SU-DHL-6 (cell line): ENCODE data around the gene CDHR2.

Source experiments
- H2AFZ ChIP-seq: fragments of 200-600 bp; sonication (generic); 2 replicates; pipeline ENCODE4 v1.6.1; 2014; ENCODE audit warnings: low read depth, mild to moderate bottlenecking, moderate library complexity, mixed read lengths, antibody characterized with exemption, low read length; ENCODE audit not compliant: severe bottlenecking
- H3F3A ChIP-seq: fragments of 200-600 bp; shearing (Covaris generic); 2 replicates; pipeline ENCODE4 v1.6.0; 2016; ENCODE audit warnings: antibody characterized with exemption, mild to moderate bottlenecking; ENCODE audit not compliant: insufficient read depth
- H3K27ac ChIP-seq: fragments of 200-600 bp; sonication (generic); 2 replicates; pipeline ENCODE4 v1.5.1; 2016; ENCODE audit warnings: low read depth, mild to moderate bottlenecking, low read length, moderate library complexity, mixed read lengths
- H3K27me3 ChIP-seq: fragments of 200-600 bp; sonication (generic), shearing (Covaris generic); 2 replicates; pipeline ENCODE4 v1.6.0; 2014; ENCODE audit warnings: mild to moderate bottlenecking, low read length
- H3K36me3 ChIP-seq: fragments of 200-600 bp; sonication (generic); 2 replicates; pipeline ENCODE4 v1.6.1; 2014; ENCODE audit warnings: mild to moderate bottlenecking, low read length, mixed read lengths
- H3K4me2 ChIP-seq: fragments of 300-600, 200-600 bp; shearing (Covaris generic), sonication (generic); 2 replicates; pipeline ENCODE4 v1.6.0; 2014; ENCODE audit warnings: low read length, low read depth, mild to moderate bottlenecking; ENCODE audit not compliant: poor library complexity, severe bottlenecking
- H3K4me3 ChIP-seq: fragments of 200-600 bp; sonication (generic); 2 replicates; pipeline ENCODE4 v1.5.1; 2014; ENCODE audit warnings: antibody characterized with exemption, low read length, mild to moderate bottlenecking, mixed read lengths; ENCODE audit not compliant: insufficient read depth, poor library complexity, severe bottlenecking
- H3K79me2 ChIP-seq: fragments of 200-600 bp; sonication (generic); 2 replicates; pipeline ENCODE4 v1.6.1; 2014; ENCODE audit warnings: mild to moderate bottlenecking, low read length, moderate library complexity; ENCODE audit not compliant: insufficient read depth
- H3K9ac ChIP-seq: fragments of 200-600 bp; sonication (generic); 2 replicates; pipeline ENCODE4 v1.7.0; 2014; ENCODE audit warnings: mild to moderate bottlenecking, low read length
- H3K9me2 ChIP-seq: fragments of 200-600 bp; sonication (generic); replicated peaks from 2 replicates; pipeline ENCODE4 v1.6.1; 2014; ENCODE audit warnings: low read length; ENCODE audit not compliant: insufficient read depth
- H3K9me3 ChIP-seq: fragments of 200-600 bp; sonication (generic); 2 replicates; pipeline ENCODE4 v1.6.1; 2014; ENCODE audit warnings: low read length, mixed read lengths; ENCODE audit not compliant: insufficient read depth
- H4K20me1 ChIP-seq: fragments of 200-600 bp; sonication (generic); 2 replicates; pipeline ENCODE4 v1.6.1; 2014; ENCODE audit warnings: low read depth, mild to moderate bottlenecking, antibody characterized with exemption, low read length, moderate library complexity, mixed read lengths
- EZH2phosphoT487 ChIP-seq: fragments of 200-600 bp; sonication (generic), shearing (Covaris generic); conservative IDR thresholded peaks from 2 replicates; pipeline ENCODE4 v1.6.1; 2018; ENCODE audit warnings: mild to moderate bottlenecking, antibody characterized with exemption, low read length, moderate library complexity, mixed read lengths
- TF ChIP-seq, protein P1 (sequence below): fragments of 200-600 bp; sonication (generic); IDR thresholded peaks from one replicate; pipeline ENCODE4 v1.5.1; 2017; ENCODE audit warnings: antibody characterized with exemption, mild to moderate bottlenecking, low read length, moderate library complexity; ENCODE audit not compliant: insufficient read depth, poor library complexity, severe bottlenecking

The CDHR2 gene

DNA sequence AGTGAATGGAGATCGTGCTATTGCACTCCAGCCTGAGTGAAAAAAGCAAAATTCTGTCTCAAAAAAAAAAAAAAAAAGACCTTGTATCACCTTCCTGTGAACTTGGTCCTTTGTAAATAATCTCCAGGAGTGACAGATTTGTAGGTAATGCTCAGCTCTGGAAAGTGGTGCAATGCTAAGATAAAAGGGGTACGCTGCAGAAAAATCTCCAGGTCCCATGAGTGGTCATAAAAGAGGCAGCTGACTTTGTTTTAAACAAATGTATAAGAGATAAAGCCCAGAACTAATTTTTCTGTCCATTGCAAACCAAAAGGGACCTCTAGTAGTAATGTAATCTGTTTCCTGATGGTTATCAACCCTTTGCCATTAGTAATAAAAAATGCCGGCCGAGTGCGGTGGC, 45.6 kb upstream of the CDHR2 start:
- no peak overlapping the region for H2AFZ ChIP-seq
- TF ChIP-seq EZH2phosphoT487, result no peak
- TF ChIP-seq, protein P1, sequence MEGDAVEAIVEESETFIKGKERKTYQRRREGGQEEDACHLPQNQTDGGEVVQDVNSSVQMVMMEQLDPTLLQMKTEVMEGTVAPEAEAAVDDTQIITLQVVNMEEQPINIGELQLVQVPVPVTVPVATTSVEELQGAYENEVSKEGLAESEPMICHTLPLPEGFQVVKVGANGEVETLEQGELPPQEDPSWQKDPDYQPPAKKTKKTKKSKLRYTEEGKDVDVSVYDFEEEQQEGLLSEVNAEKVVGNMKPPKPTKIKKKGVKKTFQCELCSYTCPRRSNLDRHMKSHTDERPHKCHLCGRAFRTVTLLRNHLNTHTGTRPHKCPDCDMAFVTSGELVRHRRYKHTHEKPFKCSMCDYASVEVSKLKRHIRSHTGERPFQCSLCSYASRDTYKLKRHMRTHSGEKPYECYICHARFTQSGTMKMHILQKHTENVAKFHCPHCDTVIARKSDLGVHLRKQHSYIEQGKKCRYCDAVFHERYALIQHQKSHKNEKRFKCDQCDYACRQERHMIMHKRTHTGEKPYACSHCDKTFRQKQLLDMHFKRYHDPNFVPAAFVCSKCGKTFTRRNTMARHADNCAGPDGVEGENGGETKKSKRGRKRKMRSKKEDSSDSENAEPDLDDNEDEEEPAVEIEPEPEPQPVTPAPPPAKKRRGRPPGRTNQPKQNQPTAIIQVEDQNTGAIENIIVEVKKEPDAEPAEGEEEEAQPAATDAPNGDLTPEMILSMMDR, result no peak
- H3K9me2 ChIP-seq, result no peaks in the 10 kb centered on the region
- peaks cover 14% of the 10 kb centered on the region; the same call in 1 of the 2 replicates for H3K36me3 ChIP-seq
- H3K27ac ChIP-seq, result no peak overlapping the region
- H3K9ac ChIP-seq, result no peak overlapping the region
- H3K79me2 ChIP-seq, result no peaks in the 10 kb centered on the region
- no peak overlapping the region for H3K4me3 ChIP-seq
- no peaks in the 10 kb centered on the region for H3F3A ChIP-seq
- no peaks in the 10 kb centered on the region for H4K20me1 ChIP-seq
- H3K4me2 ChIP-seq, result no peak overlapping the region
- H3K27me3 ChIP-seq, result no peaks in the 10 kb centered on the region
- H3K9me3 ChIP-seq, result no peaks in the 10 kb centered on the region

DNA sequence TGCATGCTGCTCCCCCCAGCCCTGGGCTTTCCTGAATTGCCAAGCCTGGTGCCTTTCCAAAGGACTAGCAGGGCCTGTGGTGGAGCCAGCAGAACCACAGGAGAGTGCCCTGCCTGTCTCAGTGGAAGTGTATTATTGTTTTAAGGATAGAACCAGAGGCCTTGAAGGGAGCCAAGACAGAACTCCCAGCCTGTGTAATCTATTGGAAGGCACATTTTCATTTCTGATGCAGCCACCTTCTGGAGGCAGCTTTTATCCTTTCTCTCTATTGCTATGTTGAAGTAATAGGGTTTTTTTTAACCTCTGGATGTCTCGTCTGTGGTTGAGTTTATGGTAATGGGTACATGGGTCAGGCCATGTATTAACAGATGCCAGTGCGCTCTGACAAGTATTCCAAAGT, 41.2 kb upstream of the CDHR2 start:
- no peaks in the 10 kb centered on the region for H3K9me2 ChIP-seq
- no peak for TF ChIP-seq EZH2phosphoT487
- TF ChIP-seq, protein P1, result no peak

DNA sequence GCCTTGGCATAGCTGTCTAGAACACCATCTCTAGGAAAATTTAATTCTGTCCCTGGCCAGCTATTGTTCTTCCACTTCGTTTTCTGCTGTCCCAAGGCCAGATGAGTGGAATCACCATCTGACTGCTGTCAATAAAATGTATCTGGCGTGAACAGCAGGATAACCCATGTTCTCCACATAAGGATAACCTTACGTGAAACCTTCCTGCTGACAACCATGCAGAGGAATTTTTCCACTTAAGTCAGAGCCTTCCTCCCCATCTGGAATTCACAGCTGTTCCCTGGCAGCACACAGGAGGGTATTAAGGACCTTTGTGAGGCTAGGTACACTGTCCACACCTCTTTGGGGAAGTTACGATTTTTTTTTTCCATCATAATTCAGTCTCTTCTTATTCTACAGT, 40.5 kb upstream of the CDHR2 start:
- Histone ChIP-seq H3K36me3 (no peaks in the 10 kb centered on the region), H4K20me1 (no peaks in the 10 kb centered on the region), H2AFZ (no peak overlapping the region), H3F3A (no peaks in the 10 kb centered on the region), H3K79me2 (no peaks in the 10 kb centered on the region), H3K4me3 (no peak overlapping the region), H3K9ac (no peak overlapping the region), H3K9me2 (no peaks in the 10 kb centered on the region), H3K9me3 (no peaks in the 10 kb centered on the region), H3K27ac (no peak overlapping the region), H3K4me2 (no peak overlapping the region), H3K27me3 (no peaks in the 10 kb centered on the region)
- TF ChIP-seq, protein P1, result no peak
- no peak for TF ChIP-seq EZH2phosphoT487

More for the DNA sequence above, 41.2 kb upstream of the CDHR2 start:
- Histone ChIP-seq H2AFZ (no peak overlapping the region), H4K20me1 (no peaks in the 10 kb centered on the region), H3K4me3 (no peak overlapping the region), H3K9ac (no peak overlapping the region), H3F3A (no peaks in the 10 kb centered on the region), H3K27me3 (no peaks in the 10 kb centered on the region), H3K9me3 (no peaks in the 10 kb centered on the region), H3K79me2 (no peaks in the 10 kb centered on the region), H3K27ac (no peak overlapping the region), H3K4me2 (no peak overlapping the region), H3K36me3 (no peaks in the 10 kb centered on the region)
